Astrocyte (in vitro differentiated cells and primary cell): Measurements from ENCODE around the gene USP33. TPM values are rescaled to one million over a fixed set of nuclear protein-coding genes. Genes with fewer than 3 reads are reported as not detected.
A peak's percentile ranks its signal among the peaks of the same experiment; 100 is the strongest.

Source experiments
- DNase-seq: peaks from one replicate; pipeline ENCODE4 v3.0.0-alpha.2; 2010; ENCODE audit warnings: low read depth
- FAIRE-seq: peaks from 2 replicates; lab custom pipeline; 2011; peaks lifted over from hg19 to GRCh38; lab: Jason Lieb, UNC
- H2AFZ ChIP-seq: 2 replicates; pipeline ENCODE4 v1.6.0; 2012; ENCODE audit warnings: low read depth, low read length, inconsistent platforms
- H3K27ac ChIP-seq: 2 replicates; pipeline ENCODE4 v1.5.1; 2011; ENCODE audit warnings: low read depth, low read length, inconsistent platforms
- H3K27me3 ChIP-seq: 2 replicates; pipeline ENCODE4 v1.6.0; 2011; ENCODE audit warnings: low read length, inconsistent platforms; ENCODE audit not compliant: insufficient read depth
- H3K36me3 ChIP-seq: 2 replicates; pipeline ENCODE4 v1.5.1; 2011; ENCODE audit warnings: low read length, inconsistent platforms; ENCODE audit not compliant: insufficient read depth
- H3K4me1 ChIP-seq: 2 replicates; pipeline ENCODE4 v1.5.1; 2011; ENCODE audit warnings: low read length, inconsistent platforms; ENCODE audit not compliant: insufficient read depth
- H3K4me2 ChIP-seq: 2 replicates; pipeline ENCODE4 v1.6.0; 2012; ENCODE audit warnings: low read length, inconsistent platforms
- H3K4me3 ChIP-seq: 2 replicates; pipeline ENCODE4 v1.5.1; 2011; ENCODE audit warnings: low read depth, mild to moderate bottlenecking, low read length, inconsistent platforms; ENCODE audit not compliant: insufficient read depth
- H3K79me2 ChIP-seq: 2 replicates; pipeline ENCODE4 v1.6.0; 2012; ENCODE audit warnings: mild to moderate bottlenecking, low read length, inconsistent platforms; ENCODE audit not compliant: insufficient read depth
- H3K9ac ChIP-seq: 2 replicates; pipeline ENCODE4 v1.6.0; 2012; ENCODE audit warnings: mild to moderate bottlenecking, low read length, inconsistent platforms
- H3K9me3 ChIP-seq: 2 replicates; pipeline ENCODE4 v1.5.1; 2012; ENCODE audit warnings: low read depth, mild to moderate bottlenecking, low read length, inconsistent platforms; ENCODE audit not compliant: insufficient read depth
- H4K20me1 ChIP-seq: 2 replicates; pipeline ENCODE4 v1.6.0; 2012; ENCODE audit warnings: low read length, inconsistent platforms; ENCODE audit not compliant: insufficient read depth
- H3K27ac Mint-ChIP-seq: one replicate; pipeline ENCODE4 v1.8.0; 2021; ENCODE audit warnings: mild to moderate bottlenecking, mixed read lengths; ENCODE audit not compliant: unreplicated experiment
- H3K27me3 Mint-ChIP-seq: one replicate; pipeline ENCODE4 v1.8.0; 2021; ENCODE audit warnings: low read depth, mixed read lengths; ENCODE audit not compliant: unreplicated experiment
- H3K36me3 Mint-ChIP-seq: one replicate; pipeline ENCODE4 v1.8.0; 2021; ENCODE audit warnings: low read depth, mixed read lengths; ENCODE audit not compliant: unreplicated experiment
- H3K4me1 Mint-ChIP-seq: one replicate; pipeline ENCODE4 v1.8.0; 2021; ENCODE audit warnings: low read depth, mixed read lengths; ENCODE audit not compliant: unreplicated experiment
- H3K4me3 Mint-ChIP-seq: one replicate; pipeline ENCODE4 v1.8.0; 2021; ENCODE audit warnings: mild to moderate bottlenecking, moderate library complexity, mixed read lengths; ENCODE audit not compliant: unreplicated experiment
- H3K9me3 Mint-ChIP-seq: one replicate; pipeline ENCODE4 v1.8.0; 2021; ENCODE audit warnings: mild to moderate bottlenecking, mixed read lengths; ENCODE audit not compliant: unreplicated experiment
- EZH2 ChIP-seq: IDR thresholded peaks from 2 replicates; pipeline ENCODE4 v1.6.1; 2012; ENCODE audit warnings: mild to moderate bottlenecking, low read length, inconsistent platforms; ENCODE audit not compliant: insufficient read depth
- total RNA-seq: library from RNA; stranded (reverse); gene quantifications from 2 replicates; pipeline ENCODE4 v1.2.1, GENCODE V29; 2021
- TF ChIP-seq, protein P1 (sequence below): IDR thresholded peaks from 2 replicates; pipeline ENCODE4 v1.5.1; 2011; ENCODE audit warnings: low read depth, mild to moderate bottlenecking, inconsistent platforms, low read length, moderate library complexity; ENCODE audit not compliant: insufficient read depth

USP33 gene
- total RNA-seq, 1 donor from 2014 or later = 46.4 TPM

DNA sequence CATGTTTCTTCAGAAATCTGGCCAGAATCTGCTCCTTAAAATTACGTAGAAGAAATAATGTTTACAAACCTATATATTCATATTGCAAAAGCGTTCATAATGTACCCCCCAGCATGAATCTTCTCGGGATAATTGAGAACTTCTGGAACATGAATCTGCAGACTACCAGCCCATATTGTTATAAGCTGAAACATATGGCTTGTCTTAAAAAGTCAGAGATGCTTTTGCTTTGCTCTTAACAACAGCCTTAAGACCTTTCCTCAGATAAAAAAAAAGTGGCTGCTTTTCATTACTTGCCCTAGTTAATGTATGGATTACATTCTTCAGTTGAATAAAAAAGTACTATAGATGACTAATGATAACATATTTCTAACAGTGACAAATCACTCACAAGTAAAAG is 62.2 kb downstream of the USP33 start:
- Histone ChIP-seq H3K4me3 (no peak overlapping the region), H3K27ac (no peak overlapping the region), H3K79me2 (no peaks in the 10 kb centered on the region), H3K36me3 (peaks cover 6% of the 10 kb centered on the region), H2AFZ (no peak overlapping the region), H3K4me2 (no peak overlapping the region), H4K20me1 (no peaks in the 10 kb centered on the region), H3K9me3 (no peaks in the 10 kb centered on the region), H3K9ac (no peak overlapping the region), H3K4me1 (no peaks in the 10 kb centered on the region), H3K27me3 (no peaks in the 10 kb centered on the region)
- no peak overlapping the region for H3K4me3 Mint-ChIP-seq
- no peaks in the 10 kb centered on the region for H3K9me3 Mint-ChIP-seq
- H3K27me3 Mint-ChIP-seq = no peaks in the 10 kb centered on the region
- no peaks in the 10 kb centered on the region for H3K4me1 Mint-ChIP-seq
- TF ChIP-seq, protein P1, sequence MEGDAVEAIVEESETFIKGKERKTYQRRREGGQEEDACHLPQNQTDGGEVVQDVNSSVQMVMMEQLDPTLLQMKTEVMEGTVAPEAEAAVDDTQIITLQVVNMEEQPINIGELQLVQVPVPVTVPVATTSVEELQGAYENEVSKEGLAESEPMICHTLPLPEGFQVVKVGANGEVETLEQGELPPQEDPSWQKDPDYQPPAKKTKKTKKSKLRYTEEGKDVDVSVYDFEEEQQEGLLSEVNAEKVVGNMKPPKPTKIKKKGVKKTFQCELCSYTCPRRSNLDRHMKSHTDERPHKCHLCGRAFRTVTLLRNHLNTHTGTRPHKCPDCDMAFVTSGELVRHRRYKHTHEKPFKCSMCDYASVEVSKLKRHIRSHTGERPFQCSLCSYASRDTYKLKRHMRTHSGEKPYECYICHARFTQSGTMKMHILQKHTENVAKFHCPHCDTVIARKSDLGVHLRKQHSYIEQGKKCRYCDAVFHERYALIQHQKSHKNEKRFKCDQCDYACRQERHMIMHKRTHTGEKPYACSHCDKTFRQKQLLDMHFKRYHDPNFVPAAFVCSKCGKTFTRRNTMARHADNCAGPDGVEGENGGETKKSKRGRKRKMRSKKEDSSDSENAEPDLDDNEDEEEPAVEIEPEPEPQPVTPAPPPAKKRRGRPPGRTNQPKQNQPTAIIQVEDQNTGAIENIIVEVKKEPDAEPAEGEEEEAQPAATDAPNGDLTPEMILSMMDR = no peak
- no peak for TF ChIP-seq EZH2
- H3K36me3 Mint-ChIP-seq = peaks cover 5% of the 10 kb centered on the region
- DNase-seq (no peak), FAIRE-seq (no peak)
- no peak overlapping the region for H3K27ac Mint-ChIP-seq

DNA sequence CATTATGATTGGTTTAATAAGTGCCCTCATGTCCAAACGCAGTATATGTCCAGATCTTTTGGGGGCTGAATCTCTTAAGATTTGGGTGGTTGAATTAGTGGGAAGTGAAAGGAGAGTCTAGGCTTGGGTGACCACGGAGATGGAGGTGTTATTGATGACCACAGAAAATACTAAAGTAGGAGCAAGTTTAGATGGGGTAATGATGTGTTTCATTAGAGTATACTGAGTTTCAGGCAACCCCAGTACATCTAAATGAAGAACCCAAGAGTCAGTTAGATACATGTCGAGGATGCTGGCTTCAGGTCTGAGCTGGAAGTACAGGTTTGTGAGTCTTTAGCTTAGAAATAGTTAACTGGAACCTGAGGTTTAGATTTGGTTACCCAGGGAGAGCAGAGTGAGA is 70.7 kb downstream of the USP33 start:
- no peak for DNase-seq
- no peak overlapping the region for H3K27ac ChIP-seq
- Mint-ChIP-seq H3K27ac (no peak overlapping the region), H3K36me3 (peaks cover 11% of the 10 kb centered on the region), H3K27me3 (no peaks in the 10 kb centered on the region), H3K4me1 (peaks cover 10% of the 10 kb centered on the region), H3K4me3 (no peak overlapping the region), H3K9me3 (no peaks in the 10 kb centered on the region)
- no peak overlapping the region for H3K4me3 ChIP-seq
- H3K36me3 ChIP-seq = peaks cover 4% of the 10 kb centered on the region
- no peak overlapping the region for H2AFZ ChIP-seq
- no peaks in the 10 kb centered on the region for H3K27me3 ChIP-seq
- H4K20me1 ChIP-seq = no peaks in the 10 kb centered on the region
- FAIRE-seq = peak; percentile 9
- H3K9ac ChIP-seq = no peak overlapping the region
- peaks cover 3% of the 10 kb centered on the region for H3K4me1 ChIP-seq
- no peak overlapping the region for H3K4me2 ChIP-seq
- no peaks in the 10 kb centered on the region for H3K79me2 ChIP-seq
- no peaks in the 10 kb centered on the region for H3K9me3 ChIP-seq
- no peak for TF ChIP-seq EZH2
- TF ChIP-seq, protein P1 = no peak

DNA sequence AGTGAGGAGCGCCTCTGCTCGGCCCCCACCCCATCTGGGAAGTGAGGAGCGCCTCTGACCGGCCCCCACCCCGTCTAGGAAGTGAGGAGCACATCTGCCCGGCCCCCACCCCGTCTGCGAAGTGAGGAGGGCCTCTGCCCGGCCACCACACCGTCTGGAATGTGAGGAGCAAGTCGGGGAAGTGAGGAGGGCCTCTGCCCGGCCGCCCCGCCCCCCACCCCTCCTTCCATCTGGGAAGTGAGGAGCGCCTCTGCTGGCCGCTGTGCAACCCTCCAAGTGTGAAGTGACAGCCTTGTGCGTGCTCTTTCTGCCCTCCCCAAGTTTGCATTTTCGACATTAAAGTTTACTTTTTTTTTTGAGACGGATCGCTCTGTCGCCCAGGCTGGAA is 72.1 kb downstream of the USP33 start:
- peak; percentile 4 for DNase-seq
- H3K4me3 Mint-ChIP-seq = no peak overlapping the region
- no peak overlapping the region for H3K4me3 ChIP-seq
- H3K9me3 ChIP-seq = no peaks in the 10 kb centered on the region
- H3K36me3 ChIP-seq = no peaks in the 10 kb centered on the region
- no peaks in the 10 kb centered on the region for H3K79me2 ChIP-seq
- FAIRE-seq = no peak
- no peaks in the 10 kb centered on the region for H4K20me1 ChIP-seq
- peaks cover 11% of the 10 kb centered on the region for H3K4me1 Mint-ChIP-seq
- no peak overlapping the region for H2AFZ ChIP-seq
- no peaks in the 10 kb centered on the region for H3K27me3 Mint-ChIP-seq
- H3K27ac ChIP-seq = no peak overlapping the region
- H3K27me3 ChIP-seq = no peaks in the 10 kb centered on the region
- peaks cover 7% of the 10 kb centered on the region for H3K4me1 ChIP-seq
- TF ChIP-seq, protein P1 = no peak
- no peak for TF ChIP-seq EZH2
- peaks cover 6% of the 10 kb centered on the region for H3K36me3 Mint-ChIP-seq
- no peak overlapping the region for H3K4me2 ChIP-seq
- no peak overlapping the region for H3K27ac Mint-ChIP-seq
- no peak overlapping the region for H3K9ac ChIP-seq
- no peaks in the 10 kb centered on the region for H3K9me3 Mint-ChIP-seq
